ENCODE data around the gene ADAM12.

GRCh38 chr10:126004752-126005151 lies 383.5 kb downstream of the ADAM12 start:
- no peak for TF ChIP-seq POLR2AphosphoS5 (IDR thresholded peaks at IDR 0.05; ENCODE audit: borderline replicate concordance, low read depth, low read length)
- TF ChIP-seq EZH2 (IDR thresholded peaks at IDR 0.05) = no peak
- TF ChIP-seq FOXP2 (optimal IDR thresholded peaks at IDR 0.05; ENCODE audit: control extremely low read depth, extremely low read length, insufficient read depth) = no peak

Data from SK-N-MC (cell line).